B cell (primary cell): Measurements from ENCODE around the gene IL12RB1. TPM values are rescaled to one million over a fixed set of nuclear protein-coding genes. Genes with fewer than 3 reads are reported as not detected.

Experiments
- ATAC-seq: fragments of 200-7000 bp; cut with Tn5 transposase; one replicate; pipeline ENCODE4 v1.10.0; 2021; ENCODE audit warnings: low read depth, mild to moderate bottlenecking, moderate number of reproducible peaks, moderate library complexity
- CTCF ChIA-PET: fragments of 350-600 bp; sonication (Branson Sonifier 250); formaldehyde crosslinking; loops from one replicate; lab custom pipeline; 2021; ENCODE audit warnings: antibody characterized with exemption, inconsistent platforms; lab: Charles Lee
- POLR2A ChIA-PET: fragments of 350-600 bp; sonication (Branson Sonifier 250); formaldehyde crosslinking; loops from one replicate; lab custom pipeline; 2021; ENCODE audit warnings: antibody characterized with exemption; lab: Charles Lee
- DNase-seq: peaks from one replicate; pipeline ENCODE4 v3.0.0; 2013
- H2AFZ ChIP-seq: 2 replicates; pipeline ENCODE4 v1.6.1; 2012; ENCODE audit warnings: mild to moderate bottlenecking, low read depth, low read length; ENCODE audit not compliant: insufficient read depth, poor library complexity, severe bottlenecking
- H3K27ac ChIP-seq, 2 donors: 1 replicate in 1 of 2; 2 replicates in 1 of 2; pipeline ENCODE4 v1.5.1; 2012 to 2013; ENCODE audit warnings: low read length in 2 of 2, mild to moderate bottlenecking in 2 of 2, moderate library complexity in 1 of 2
- H3K27me3 ChIP-seq, 4 experiments: fragments of 200-600 bp in 1 of 4; sonication (generic) in 1 of 4; replicated peaks in 1 of 4; 1 replicate in 2 of 4; 2 replicates in 2 of 4; pipeline versions ENCODE4 v1.6.1 to v1.7.0; 2013 to 2016; ENCODE audit warnings: low read length in 3 of 4, mild to moderate bottlenecking in 2 of 4, mixed read lengths in 1 of 4, moderate library complexity in 1 of 4; ENCODE audit not compliant: insufficient read depth in 4 of 4, control insufficient read depth in 3 of 4; ENCODE audit errors: control extremely low read depth in 1 of 4
- H3K36me3 ChIP-seq, 2 experiments: replicated peaks in 1 of 2; 1 replicate in 1 of 2; 2 replicates in 1 of 2; pipeline versions ENCODE4 v1.6.1 to v1.7.1; 2013; ENCODE audit warnings: low read length in 1 of 2; ENCODE audit not compliant: insufficient read depth in 2 of 2, control insufficient read depth in 1 of 2; ENCODE audit errors: control extremely low read depth in 1 of 2, extremely low read depth in 1 of 2
- H3K4me1 ChIP-seq, 2 donors: fragments of 200-600 bp in 1 of 2; sonication (generic) in 1 of 2; 1 replicate in 1 of 2; 2 replicates in 1 of 2; pipeline versions ENCODE4 v1.5.1 to v1.6.1; 2013 to 2017; ENCODE audit warnings: low read length in 2 of 2; ENCODE audit not compliant: control insufficient read depth in 2 of 2, insufficient read depth in 2 of 2
- H3K4me2 ChIP-seq: replicated peaks from 2 replicates; pipeline ENCODE3; 2012; ENCODE audit warnings: mild to moderate bottlenecking, low read depth, low read length; ENCODE audit not compliant: poor library complexity, severe bottlenecking
- H3K4me3 ChIP-seq, 5 experiments: fragments of 200-600 bp in 1 of 5; sonication (generic) in 1 of 5; 1 replicate in 3 of 5; 2 replicates in 2 of 5; pipeline versions ENCODE4 v1.5.1 to v1.7.0; 2011 to 2016; ENCODE audit warnings: low read length in 4 of 5, mild to moderate bottlenecking in 4 of 5, low read depth in 2 of 5, control low read depth in 1 of 5, moderate library complexity in 1 of 5; ENCODE audit not compliant: insufficient read depth in 1 of 5; ENCODE audit errors: control extremely low read depth in 1 of 5, extremely low read depth in 1 of 5
- H3K79me2 ChIP-seq: fragments of 200-600 bp; sonication (generic); one replicate; pipeline ENCODE4 v1.6.0; 2016; ENCODE audit warnings: low read length; ENCODE audit not compliant: control insufficient read depth, insufficient read depth
- H3K9ac ChIP-seq: fragments of 200-600 bp; sonication (generic); 2 replicates; pipeline ENCODE4 v1.6.1; 2017; ENCODE audit warnings: mild to moderate bottlenecking, low read length, moderate library complexity
- H3K9me3 ChIP-seq, 3 donors: one replicate each; pipeline versions ENCODE4 v1.6.1 to v1.7.1; 2013; ENCODE audit warnings: low read length in 2 of 3; ENCODE audit not compliant: control insufficient read depth in 2 of 3, insufficient read depth in 1 of 3; ENCODE audit errors: control extremely low read depth in 1 of 3
- H4K20me1 ChIP-seq: 2 replicates; pipeline ENCODE4 v1.6.0; 2012; ENCODE audit warnings: mild to moderate bottlenecking, low read length; ENCODE audit not compliant: insufficient read depth, control insufficient read depth, poor library complexity, severe bottlenecking
- H3K27ac Mint-ChIP-seq: one replicate; pipeline ENCODE4 v1.8.0; 2021; ENCODE audit warnings: mixed read lengths
- H3K27me3 Mint-ChIP-seq: one replicate; pipeline ENCODE4 v1.8.0; 2021; ENCODE audit warnings: mixed read lengths
- H3K4me1 Mint-ChIP-seq: one replicate; pipeline ENCODE4 v1.8.0; 2021; ENCODE audit warnings: mixed read lengths
- H3K4me3 Mint-ChIP-seq: one replicate; pipeline ENCODE4 v1.8.0; 2021; ENCODE audit warnings: mixed read lengths
- H3K9me3 Mint-ChIP-seq: one replicate; pipeline ENCODE4 v1.8.0; 2022; ENCODE audit warnings: mixed read lengths; ENCODE audit not compliant: insufficient read depth
- CTCF ChIP-seq: fragments of 200-600 bp; IDR thresholded peaks from one replicate; pipeline ENCODE4 v1.8.0; 2022; ENCODE audit warnings: antibody characterized with exemption, mild to moderate bottlenecking
- EZH2 ChIP-seq: IDR thresholded peaks from 2 replicates; pipeline ENCODE4 v1.6.1; 2012; ENCODE audit warnings: borderline replicate concordance, low read depth, mild to moderate bottlenecking, moderate library complexity, low read length; ENCODE audit not compliant: insufficient read depth, poor library complexity, severe bottlenecking
- WGBS: methylation state at CpG from one replicate; pipeline ENCODE4 v1.1.5; 2013; ENCODE audit warnings: missing lambda C conversion rate; ENCODE audit not compliant: insufficient coverage; 5-methylcytosine and 5-hydroxymethylcytosine counted together
- intact Hi-C: fragments of 100-400 bp; cut with micrococcal nuclease; formaldehyde crosslinking; loops from one replicate; pipeline ENCODE4 v1.10.0; 2022
- polyA plus RNA-seq: library from polyadenylated mRNA; depleted of rRNA; stranded (reverse); fragments of >200 nt; gene quantifications from 2 replicates; pipeline ENCODE4 v1.2.3, GENCODE V29; 2012
- total RNA-seq, 2 donors: library from RNA; stranded (reverse); fragments of 120-200 nt in 1 of 2; gene quantifications; 1 replicate in 1 of 2; 2 replicates in 1 of 2; pipeline versions ENCODE4 v1.2.3 to v1.2.4, GENCODE V29; 2013 to 2022

IL12RB1 gene
- total and polyA plus RNA-seq, 2 donors (not counting 1 experiment from before 2014, with no cell fraction given): 18.8 to 24.5 TPM

GRCh38 chr19:18135712-18136584 lies 49.2 kb upstream of the IL12RB1 start:
- 94% methylated on average over 18 of the region's 18 CpGs for WGBS

More at GRCh38 chr19:18135712-18136584, 49.2 kb upstream of the IL12RB1 start:
- DNase-seq: no peak
- Mint-ChIP-seq H3K4me3 (no peak overlapping the region), H3K27ac (no peak overlapping the region), H3K9me3 (no peaks in the 10 kb centered on the region), H3K27me3 (no peaks in the 10 kb centered on the region), H3K4me1 (no peaks in the 10 kb centered on the region)
- H3K9ac ChIP-seq: no peak overlapping the region
- ATAC-seq: no peak
- intact Hi-C loops: no loop called here
- no peak overlapping the region for H3K4me2 ChIP-seq
- H3K4me3 ChIP-seq: no peak overlapping the region
- H3K36me3 ChIP-seq: peaks cover 3 to 75% of the 10 kb centered on the region in 2 experiments
- no peaks in the 10 kb centered on the region for H3K9me3 ChIP-seq
- ChIA-PET POLR2A (no interaction called here), CTCF (no interaction called here)
- H3K79me2 ChIP-seq: peaks cover 2% of the 10 kb centered on the region
- no peak overlapping the region for H3K27ac ChIP-seq
- H2AFZ ChIP-seq: no peak overlapping the region
- H3K27me3 ChIP-seq: no peaks in the 10 kb centered on the region
- TF ChIP-seq EZH2: no peak
- TF ChIP-seq CTCF: no peak
- no peaks in the 10 kb centered on the region for H3K4me1 ChIP-seq
- peaks cover 4% of the 10 kb centered on the region for H4K20me1 ChIP-seq
